Activated B cell treated with CpG ODN at 0.5 μM for 24 hours (primary cell): Measurements from ENCODE around the gene RPS6KA2. TPM values are rescaled to one million over a fixed set of nuclear protein-coding genes. Genes with fewer than 3 reads are reported as not detected.

Source experiments
- ATAC-seq: fragments of 200-7000 bp; cut with Tn5 transposase; one replicate; pipeline ENCODE4 v1.10.0; 2021; ENCODE audit warnings: low read depth, mild to moderate bottlenecking, moderate library complexity
- CTCF ChIA-PET: fragments of 350-600 bp; sonication (Branson Sonifier 250); formaldehyde crosslinking; loops from one replicate; lab custom pipeline; 2021; ENCODE audit warnings: antibody characterized with exemption; lab: Charles Lee
- POLR2A ChIA-PET: fragments of 350-600 bp; sonication (Branson Sonifier 250); formaldehyde crosslinking; loops from one replicate; lab custom pipeline; 2021; ENCODE audit warnings: antibody characterized with exemption; lab: Charles Lee
- DNase-seq: peaks from one replicate; pipeline ENCODE4 v3.0.0; 2022
- H3K27ac Mint-ChIP-seq: one replicate; pipeline ENCODE4 v1.8.0; 2020; ENCODE audit warnings: mixed read lengths
- H3K27me3 Mint-ChIP-seq: one replicate; pipeline ENCODE4 v1.8.0; 2021; ENCODE audit warnings: mixed read lengths
- H3K36me3 Mint-ChIP-seq: one replicate; pipeline ENCODE4 v1.8.0; 2021; ENCODE audit warnings: low read depth, mixed read lengths
- H3K4me1 Mint-ChIP-seq: one replicate; pipeline ENCODE4 v1.8.0; 2021; ENCODE audit warnings: mixed read lengths
- H3K4me3 Mint-ChIP-seq: one replicate; pipeline ENCODE4 v1.8.0; 2020; ENCODE audit warnings: mild to moderate bottlenecking, mixed read lengths
- H3K9me3 Mint-ChIP-seq: one replicate; pipeline ENCODE4 v1.8.0; 2020; ENCODE audit warnings: mixed read lengths
- CTCF ChIP-seq: fragments of 200-600 bp; IDR thresholded peaks from one replicate; pipeline ENCODE4 v1.8.0; 2022; ENCODE audit warnings: antibody characterized with exemption, mild to moderate bottlenecking
- intact Hi-C: fragments of 100-400 bp; cut with micrococcal nuclease; formaldehyde crosslinking; loops from one replicate; pipeline ENCODE4 v1.15.1; 2024
- total RNA-seq: library from RNA; stranded (reverse); gene quantifications from 2 replicates; pipeline ENCODE4 v1.2.3, GENCODE V29; 2022

The RPS6KA2 gene
- total RNA-seq, 1 donor from 2014 or later: 14.4 TPM

GRCh38 chr6:166459906-166460305 lies 167.1 kb downstream of the RPS6KA2 start:
- Mint-ChIP-seq H3K4me1 (peaks cover 38% of the 10 kb centered on the region), H3K4me3 (no peak overlapping the region), H3K9me3 (no peaks in the 10 kb centered on the region), H3K36me3 (peaks cover 3% of the 10 kb centered on the region), H3K27ac (no peak overlapping the region), H3K27me3 (no peaks in the 10 kb centered on the region)
- ChIA-PET POLR2A (no interaction called here), CTCF (no interaction called here)
- no peak for TF ChIP-seq CTCF
- no peak for DNase-seq
- no peak for ATAC-seq
- intact Hi-C loops: loop anchor here (10.0 kb wide), 1 partner anchor 315 kb away; no protein-coding TSS in a partner anchor

GRCh38 chr6:166459272-166459671 lies 167.8 kb downstream of the RPS6KA2 start:
- Mint-ChIP-seq H3K36me3 (peaks cover 3% of the 10 kb centered on the region), H3K9me3 (no peaks in the 10 kb centered on the region), H3K27me3 (no peaks in the 10 kb centered on the region), H3K27ac (no peak overlapping the region), H3K4me3 (no peak overlapping the region), H3K4me1 (peaks cover 38% of the 10 kb centered on the region)
- CTCF ChIA-PET: no interaction called here
- intact Hi-C loops: loop anchor here (10.0 kb wide), 1 partner anchor 316 kb away; no protein-coding TSS in a partner anchor
- TF ChIP-seq CTCF: no peak
- ATAC-seq (no peak), DNase-seq (no peak)
- POLR2A ChIA-PET: no interaction called here

GRCh38 chr6:166456395-166457156 lies 170.5 kb downstream of the RPS6KA2 start:
- CTCF ChIA-PET: interaction anchor here (0.9 to 1.4 kb wide), 5 partner anchors 13 to 533 kb away, joined by 3 to 6 read pairs (median 3); no protein-coding TSS in a partner anchor
- no peak for DNase-seq
- intact Hi-C loops: loop anchor here (1.0 to 10.0 kb wide), 2 partner anchors 56 to 318 kb away; no protein-coding TSS in a partner anchor
- POLR2A ChIA-PET: no interaction called here
- peaks cover 16% of the 10 kb centered on the region for H3K4me1 Mint-ChIP-seq
- no peak for ATAC-seq
- H3K27ac Mint-ChIP-seq: no peak overlapping the region
- no peak for TF ChIP-seq CTCF
- peaks cover 6% of the 10 kb centered on the region for H3K9me3 Mint-ChIP-seq
- H3K4me3 Mint-ChIP-seq: no peak overlapping the region
- peaks cover 3% of the 10 kb centered on the region for H3K36me3 Mint-ChIP-seq
- H3K27me3 Mint-ChIP-seq: no peaks in the 10 kb centered on the region

- ChIA-PET POLR2A (no interaction called here), CTCF (no interaction called here)
- peaks cover 6% of the 10 kb centered on the region for H3K9me3 Mint-ChIP-seq
- no peak overlapping the region for H3K4me3 Mint-ChIP-seq
- ATAC-seq: no peak
- intact Hi-C loops: loop anchor here (10.0 kb wide), 1 partner anchor 320 kb away; no protein-coding TSS in a partner anchor
- peaks cover 4% of the 10 kb centered on the region for H3K4me1 Mint-ChIP-seq
- no peak for DNase-seq
- no peak overlapping the region for H3K27ac Mint-ChIP-seq
- peaks cover 3% of the 10 kb centered on the region for H3K36me3 Mint-ChIP-seq
- H3K27me3 Mint-ChIP-seq: no peaks in the 10 kb centered on the region
- no peak for TF ChIP-seq CTCF
Observed at GRCh38 chr6:166454692-166455515, 172.1 kb downstream of the RPS6KA2 start.

GRCh38 chr6:166453651-166454050 lies 173.4 kb downstream of the RPS6KA2 start:
- intact Hi-C loops: loop anchor here (10.0 kb wide), 1 partner anchor 321 kb away; no protein-coding TSS in a partner anchor
- TF ChIP-seq CTCF: no peak
- no peaks in the 10 kb centered on the region for H3K27me3 Mint-ChIP-seq
- DNase-seq: no peak
- peaks cover 4% of the 10 kb centered on the region for H3K4me1 Mint-ChIP-seq
- H3K36me3 Mint-ChIP-seq: peaks cover 6% of the 10 kb centered on the region
- peaks cover 6% of the 10 kb centered on the region for H3K9me3 Mint-ChIP-seq
- ChIA-PET CTCF (no interaction called here), POLR2A (no interaction called here)
- H3K27ac Mint-ChIP-seq: no peak overlapping the region
- no peak overlapping the region for H3K4me3 Mint-ChIP-seq
- no peak for ATAC-seq
